GM21825 (cell line): ENCODE data around the gene TCF4.
A peak's percentile ranks its signal among the peaks of the same experiment; 100 is the strongest.

Experiments used
- ATAC-seq: cut with Tn5 transposase; IDR thresholded peaks from one replicate; pipeline ENCODE4 v1.9.1; 2021; ENCODE audit warnings: mild to moderate bottlenecking, moderate library complexity; ENCODE audit not compliant: unreplicated experiment

The TCF4 gene

GRCh38 chr18:55588111-55588869 lies at the start of gene TCF4:
TCF4 (minus strand) TSS chr18:55588192; CDS start chr18:55587116, 1,076 bp downstream.
- ATAC-seq, result no peak

GRCh38 chr18:55637204-55637603 lies 49.2 kb upstream of the TCF4 start:
- no peak for ATAC-seq

GRCh38 chr18:55635439-55635838 lies 47.4 kb upstream of the TCF4 start:
- no peak for ATAC-seq

GRCh38 chr18:55634545-55634944 lies 46.6 kb upstream of the TCF4 start:
- ATAC-seq, result no peak

- no peak for ATAC-seq
These were observed 45.0 kb upstream of the TCF4 start for GRCh38 chr18:55633032-55633431.

GRCh38 chr18:55629133-55629532 lies 41.1 kb upstream of the TCF4 start:
- ATAC-seq, result no peak

- ATAC-seq, result no peak
These were observed 39.0 kb upstream of the TCF4 start for GRCh38 chr18:55627007-55627406.

GRCh38 chr18:55625901-55626300 lies 37.9 kb upstream of the TCF4 start:
- no peak for ATAC-seq

GRCh38 chr18:55623626-55624025 lies 35.6 kb upstream of the TCF4 start:
- ATAC-seq, result no peak

- no peak for ATAC-seq
These were observed 22.5 kb upstream of the TCF4 start for GRCh38 chr18:55610506-55610905.

GRCh38 chr18:55609160-55609825 lies 21.3 kb upstream of the TCF4 start:
- ATAC-seq, result no peak

- no peak for ATAC-seq
These were observed 20.5 kb upstream of the TCF4 start for GRCh38 chr18:55608497-55608896.

GRCh38 chr18:55607773-55608172 lies 19.8 kb upstream of the TCF4 start:
- ATAC-seq, result no peak

GRCh38 chr18:55605733-55606338 lies 17.8 kb upstream of the TCF4 start:
- peak; percentile 80 for ATAC-seq

- no peak for ATAC-seq
These were observed 15.8 kb upstream of the TCF4 start for GRCh38 chr18:55603775-55604174.

GRCh38 chr18:55593888-55594287 lies 5.9 kb upstream of the TCF4 start:
- no peak for ATAC-seq

GRCh38 chr18:55592572-55592971 lies 4.6 kb upstream of the TCF4 start:
- ATAC-seq, result no peak

GRCh38 chr18:55592106-55592505 lies 4.1 kb upstream of the TCF4 start:
- no peak for ATAC-seq

GRCh38 chr18:55589625-55590291 lies 1.8 kb upstream of the TCF4 start:
- peak; percentile 90 for ATAC-seq

GRCh38 chr18:55588870-55589595 lies 1.0 kb upstream of the TCF4 start:
- no peak for ATAC-seq
